GM21723 (cell line): ENCODE data around the gene CCHCR1.
A peak's percentile ranks its signal among the peaks of the same experiment; 100 is the strongest.
"Not testable (repeated sequence)": the region's sequence is repeated elsewhere in the genome, so short reads cannot be mapped to it uniquely, and the experiment has no call there.

Experiments used
- ATAC-seq: cut with Tn5 transposase; IDR thresholded peaks from one replicate; pipeline ENCODE4 v1.9.1; 2021; ENCODE audit warnings: mild to moderate bottlenecking, moderate library complexity; ENCODE audit not compliant: unreplicated experiment

CCHCR1 gene

GRCh38 chr6:31185695-31186051, 28.1 kb upstream of the CCHCR1 start:
- ATAC-seq: not testable (repeated sequence)

- ATAC-seq: not testable (repeated sequence)
Measured at GRCh38 chr6:31183859-31184258, 26.3 kb upstream of the CCHCR1 start.

- ATAC-seq: not testable (repeated sequence)
Measured at GRCh38 chr6:31183287-31183686, 25.7 kb upstream of the CCHCR1 start.

- no peak for ATAC-seq
Measured at GRCh38 chr6:31180500-31180899, 22.9 kb upstream of the CCHCR1 start.

GRCh38 chr6:31179896-31180295, 22.3 kb upstream of the CCHCR1 start:
- no peak for ATAC-seq

- ATAC-seq: no peak
Measured at GRCh38 chr6:31179042-31179386, 21.4 kb upstream of the CCHCR1 start.

- ATAC-seq: no peak
Measured at GRCh38 chr6:31178143-31179041, 20.8 kb upstream of the CCHCR1 start.

GRCh38 chr6:31175971-31176370, 18.4 kb upstream of the CCHCR1 start:
- ATAC-seq: no peak

- no peak for ATAC-seq
Measured at GRCh38 chr6:31174378-31174777, 16.8 kb upstream of the CCHCR1 start.

GRCh38 chr6:31173406-31173805, 15.8 kb upstream of the CCHCR1 start:
- ATAC-seq: no peak

- ATAC-seq: no peak
Measured at GRCh38 chr6:31172973-31173384, 15.4 kb upstream of the CCHCR1 start.

- no peak for ATAC-seq
Measured at GRCh38 chr6:31171931-31172905, 14.6 kb upstream of the CCHCR1 start.

- no peak for ATAC-seq
Measured at GRCh38 chr6:31170987-31171671, 13.5 kb upstream of the CCHCR1 start.

GRCh38 chr6:31170600-31170881, 12.9 kb upstream of the CCHCR1 start, which contains the start of gene POU5F1:
POU5F1 (minus strand) TSS chr6:31170682; CDS start chr6:31170620, 62 bp downstream.
- no peak for ATAC-seq

- not testable (repeated sequence) for ATAC-seq
Measured at GRCh38 chr6:31169858-31170599, 12.4 kb upstream of the CCHCR1 start.

GRCh38 chr6:31169123-31169857, 11.7 kb upstream of the CCHCR1 start:
- ATAC-seq: no peak

GRCh38 chr6:31168606-31169005, 11.0 kb upstream of the CCHCR1 start:
- no peak for ATAC-seq

- no peak for ATAC-seq
Measured at GRCh38 chr6:31165986-31166385, 8.4 kb upstream of the CCHCR1 start.

- peak; percentile 74 for ATAC-seq
Measured at GRCh38 chr6:31165064-31165832, 7.6 kb upstream of the CCHCR1 start.
